Pancreas (tissue), 10 donors: ENCODE data around the gene MAGEH1. TPM values are rescaled to one million over a fixed set of nuclear protein-coding genes. Genes with fewer than 3 reads are reported as not detected.
A peak's percentile ranks its signal among the peaks of the same experiment; 100 is the strongest.

Experiments
- ATAC-seq, 4 donors: fragments of 200-7000 bp; cut with Tn5 transposase; one replicate each; pipeline versions ENCODE4 v1.8.0 to v1.9.1; 2020; ENCODE audit warnings: mild to moderate bottlenecking in 4 of 4, moderate library complexity in 4 of 4
- DNase-seq, 6 donors: peaks; one replicate each; pipeline ENCODE4 v3.0.0-alpha.2; 2020
- FAIRE-seq: peaks from 2 replicates; lab custom pipeline; 2012; peaks lifted over from hg19 to GRCh38; lab: Jason Lieb, UNC
- H3K27ac ChIP-seq, 4 donors: fragments of 200-600 bp; sonication (generic); 1 replicate in 3 of 4; 2 replicates in 1 of 4; pipeline versions ENCODE4 v1.5.0 to v1.8.0; 2020
- H3K27me3 ChIP-seq, 4 donors: fragments of 200-600 bp; one replicate each; pipeline ENCODE4 v1.8.0; 2021
- H3K36me3 ChIP-seq, 3 donors: fragments of 200-600 bp; sonication (generic) in 1 of 3; one replicate each; pipeline versions ENCODE4 v1.5.0 to v1.8.0; 2020 to 2021
- H3K4me1 ChIP-seq, 3 donors: fragments of 200-600 bp; one replicate each; pipeline ENCODE4 v1.8.0; 2021
- H3K4me3 ChIP-seq, 4 donors: fragments of 200-600 bp; sonication (generic) in 2 of 4; one replicate each; pipeline versions ENCODE4 v1.5.0 to v1.8.0; 2020 to 2021
- H3K9me3 ChIP-seq, 4 donors: fragments of 200-600 bp; one replicate each; pipeline ENCODE4 v1.8.0; 2021
- CTCF ChIP-seq, 4 donors: fragments of 200-600 bp; sonication (generic) in 3 of 4; IDR thresholded peaks; one replicate each; pipeline versions ENCODE4 v1.5.0 to v1.8.0; 2021; ENCODE audit warnings: antibody characterized with exemption in 4 of 4
- WGBS, 2 donors: extraction: QIAGEN DNeasy Blood & Tissue Kit; methylation state at CpG; one replicate each; pipeline ENCODE4 v1.1.7; 2013; 5-methylcytosine and 5-hydroxymethylcytosine counted together
- intact Hi-C, 3 donors: fragments of 100-400 bp; cut with DNase I; formaldehyde crosslinking; loops; one replicate each; pipeline versions ENCODE4 v1.11.1 to v1.14.2; 2022
- microRNA-seq, 2 donors: library from miRNA; unstranded; fragments of <30 nt; microRNA quantifications; one replicate each; pipeline versions ENCODE4 to v1.1.0, GENCODE V29; 2019 to 2020
- polyA plus RNA-seq, 2 donors: library from polyadenylated mRNA; stranded (reverse); fragments of 200-250 nt; gene quantifications; one replicate each; pipeline ENCODE4 v1.2.3, GENCODE V29; 2013
- total RNA-seq, 6 donors: library from RNA; stranded (reverse); fragmentation: NEBNext Ultra II Directional in 4 of 6; extraction: Animal tissue kit (Norgen Biotek cat#: 25700) in 4 of 6; gene quantifications; one replicate each; pipeline versions ENCODE4 v1.2.1 to v1.2.4, GENCODE V29; 2021 to 2023
- donor health status: healthy with polysubstance abuse.
- donor health status: DM: no; HTN: no; CAD: no; lungs with moderate emphysema.
- donor health status: DM: no; HTN: no; CAD: no.
- donor health status: control.
- donor health status: control.
- donor health status: Bipolar disorder and iron deficiency.
- donor health status: DM: yes; HTN: yes; CAD: no.
- donor health status: DM: no; HTN: no; CAD: no.
- donor health status: DM: no; HTN: no; CAD: no.
- donor health status: DM: yes; HTN: yes; CAD: no.

Gene MAGEH1
- total and polyA plus RNA-seq, 8 donors = 7.1 to 46.5 (median 11.3) TPM

- Histone ChIP-seq H3K4me1 (no peaks in the 10 kb centered on the region), H3K27me3 (peaks cover 0 to 5% (median 0%) of the 10 kb centered on the region in 4 donors), H3K4me3 (peak overlapping the region; percentile 23 to 56 (median 46)), H3K9me3 (no peaks in the 10 kb centered on the region), H3K36me3 (no peaks in the 10 kb centered on the region), H3K27ac (peak overlapping the region; percentile 48 to 87 (median 75))
- ATAC-seq = peak; percentile 83 to 88 (median 84)
- 0 to 33% methylated on average over 37 to 54 of the region's 54 CpGs for WGBS, 2 donors
- FAIRE-seq = no peak
- peak; percentile 48 to 77 (median 66) for DNase-seq
- intact Hi-C loops = no loop called here
- no peak for TF ChIP-seq CTCF (IDR thresholded peaks at IDR 0.05)
Observed at GRCh38 chrX:55488593-55489313, 36.8 kb downstream of the MAGEH1 start.

GRCh38 chrX:55489314-55490009 is 37.5 kb downstream of the MAGEH1 start, which contains the start of gene USP51:
USP51 (minus strand) TSS chrX:55489848; CDS start chrX:55488939, 909 bp downstream.
- 1 to 29% methylated on average over 34 of the region's 34 CpGs for WGBS, 2 donors
- FAIRE-seq (no peak), DNase-seq (peak in 5 of 6 donors; percentile 28 to 67 (median 50)), ATAC-seq (peak; percentile 48 to 82 (median 68))
- no peaks in the 10 kb centered on the region for H3K9me3 ChIP-seq
- TF ChIP-seq CTCF (IDR thresholded peaks at IDR 0.05) = no peak
- H3K27me3 ChIP-seq = peaks cover 0 to 5% (median 0%) of the 10 kb centered on the region in 4 donors
- intact Hi-C loops = no loop called here
- no peaks in the 10 kb centered on the region for H3K4me1 ChIP-seq
- H3K4me3 ChIP-seq = peak within 1 kb of the TSS; percentile 23 to 56 (median 46)
- no peaks in the 10 kb centered on the region for H3K36me3 ChIP-seq
- peak within 1 kb of the TSS; percentile 48 to 87 (median 75) for H3K27ac ChIP-seq

- Histone ChIP-seq H3K4me3 (peak overlapping the region in 2 of 4 donors; percentile 52 to 56), H3K36me3 (no peaks in the 10 kb centered on the region), H3K27me3 (peaks cover 0 to 5% (median 0%) of the 10 kb centered on the region in 4 donors), H3K27ac (peak overlapping the region in 3 of 4 donors; percentile 66 to 87 (median 84)), H3K9me3 (no peaks in the 10 kb centered on the region), H3K4me1 (no peaks in the 10 kb centered on the region)
- ATAC-seq (no peak), FAIRE-seq (no peak), DNase-seq (no peak)
- intact Hi-C loops = no loop called here
- 57 to 62% methylated on average over 4 of the region's 4 CpGs for WGBS, 2 donors
- no peak for TF ChIP-seq CTCF (IDR thresholded peaks at IDR 0.05)
Observed at GRCh38 chrX:55490121-55490520, 38.2 kb downstream of the MAGEH1 start.

GRCh38 chrX:55490974-55491373 is 39.0 kb downstream of the MAGEH1 start:
- intact Hi-C loops = no loop called here
- DNase-seq = no peak
- Histone ChIP-seq H3K27ac (no peak overlapping the region), H3K27me3 (peaks cover 0 to 3% (median 0%) of the 10 kb centered on the region in 4 donors), H3K36me3 (no peaks in the 10 kb centered on the region), H3K9me3 (no peaks in the 10 kb centered on the region), H3K4me1 (no peaks in the 10 kb centered on the region), H3K4me3 (no peak overlapping the region)
- FAIRE-seq = no peak
- no peak for TF ChIP-seq CTCF (IDR thresholded peaks at IDR 0.05)
- ATAC-seq = no peak
- WGBS, 2 donors = 52% methylated on average over 4 of the region's 4 CpGs

Small RNAs within 50 kb of the gene (microRNA-seq; reads per million reads assigned to microRNA genes)
- gene MIR4536-1 = 0 reads per million in 2 donors
- gene MIR4536-2 = 0 reads per million in 2 donors

Other genes with a start within 250 kb of the MAGEH1 start
- gene PAGE5, start 231.8 kb upstream of the MAGEH1 start, total RNA-seq = not detected
- not detected for gene PAGE5, start 231.8 kb upstream of the MAGEH1 start, polyA plus RNA-seq
- not detected for gene PAGE3, start 187.2 kb upstream of the MAGEH1 start, total RNA-seq
- not detected for gene PAGE3, start 187.2 kb upstream of the MAGEH1 start, polyA plus RNA-seq
- 1 to 10 TPM in 5 of 6 donors, under 1 TPM in 1; 0.69 to 1.9 (median 1.3) TPM for gene USP51, start 37.7 kb downstream of the MAGEH1 start, total RNA-seq
- gene USP51, start 37.7 kb downstream of the MAGEH1 start, polyA plus RNA-seq = 1 to 10 TPM in 1 of 2 donors, under 1 TPM in 1; 0.65 to 2.2 TPM
- not detected for gene FOXR2, start 171.3 kb downstream of the MAGEH1 start, total RNA-seq
- gene FOXR2, start 171.3 kb downstream of the MAGEH1 start, polyA plus RNA-seq = not detected